ENCODE results near the gene MRO.
"Not testable (repeated sequence)": the region's sequence is repeated elsewhere in the genome, so short reads cannot be mapped to it uniquely, and the experiment has no call there.

MRO gene

GRCh38 chr18:50788284-50788683 is 31.5 kb downstream of the MRO start:
- H3K4me3 ChIP-seq (ENCODE audit: low read depth, low read length), result no peak overlapping the region
- TF ChIP-seq, protein P1, sequence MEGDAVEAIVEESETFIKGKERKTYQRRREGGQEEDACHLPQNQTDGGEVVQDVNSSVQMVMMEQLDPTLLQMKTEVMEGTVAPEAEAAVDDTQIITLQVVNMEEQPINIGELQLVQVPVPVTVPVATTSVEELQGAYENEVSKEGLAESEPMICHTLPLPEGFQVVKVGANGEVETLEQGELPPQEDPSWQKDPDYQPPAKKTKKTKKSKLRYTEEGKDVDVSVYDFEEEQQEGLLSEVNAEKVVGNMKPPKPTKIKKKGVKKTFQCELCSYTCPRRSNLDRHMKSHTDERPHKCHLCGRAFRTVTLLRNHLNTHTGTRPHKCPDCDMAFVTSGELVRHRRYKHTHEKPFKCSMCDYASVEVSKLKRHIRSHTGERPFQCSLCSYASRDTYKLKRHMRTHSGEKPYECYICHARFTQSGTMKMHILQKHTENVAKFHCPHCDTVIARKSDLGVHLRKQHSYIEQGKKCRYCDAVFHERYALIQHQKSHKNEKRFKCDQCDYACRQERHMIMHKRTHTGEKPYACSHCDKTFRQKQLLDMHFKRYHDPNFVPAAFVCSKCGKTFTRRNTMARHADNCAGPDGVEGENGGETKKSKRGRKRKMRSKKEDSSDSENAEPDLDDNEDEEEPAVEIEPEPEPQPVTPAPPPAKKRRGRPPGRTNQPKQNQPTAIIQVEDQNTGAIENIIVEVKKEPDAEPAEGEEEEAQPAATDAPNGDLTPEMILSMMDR (conservative IDR thresholded peaks at IDR 0.05; ENCODE audit: low read depth, low read length), result no peak
- no peak for DNase-seq (ENCODE audit: low read depth)

GRCh38 chr18:50786864-50787263 is 33.0 kb downstream of the MRO start:
- TF ChIP-seq, protein P1 (conservative IDR thresholded peaks at IDR 0.05; ENCODE audit: low read depth, low read length), result no peak
- no peak for DNase-seq (ENCODE audit: low read depth)

GRCh38 chr18:50783553-50783952 is 36.3 kb downstream of the MRO start:
- DNase-seq (ENCODE audit: low read depth), result no peak
- TF ChIP-seq, protein P1 (conservative IDR thresholded peaks at IDR 0.05; ENCODE audit: low read depth, low read length), result no peak
- no peak overlapping the region for H3K4me3 ChIP-seq (ENCODE audit: low read depth, low read length)

More at GRCh38 chr18:50786864-50787263, 33.0 kb downstream of the MRO start:
- H3K4me3 ChIP-seq (ENCODE audit: low read depth, low read length), result no peak overlapping the region

DNA sequence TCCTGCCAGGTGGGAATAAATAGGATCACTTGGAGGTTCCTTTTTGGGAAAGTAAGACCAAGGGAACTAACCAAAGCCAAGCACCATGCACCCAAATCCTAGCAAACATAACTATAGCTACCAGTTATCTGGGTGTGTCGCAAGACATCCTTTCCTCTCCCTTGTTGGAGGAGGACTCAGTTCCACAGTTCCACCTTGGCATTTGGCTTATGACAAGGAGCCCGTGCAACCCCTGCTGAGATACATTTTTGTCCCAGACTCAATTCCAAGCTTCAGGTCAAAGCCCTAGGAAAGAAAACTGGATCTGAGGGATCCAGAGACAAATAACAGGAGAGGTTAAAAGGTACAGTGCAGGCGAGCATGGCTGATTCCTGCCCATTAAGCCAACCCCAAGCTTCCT is 40.8 kb downstream of the MRO start:
- not testable (repeated sequence) for DNase-seq (ENCODE audit: low read depth); H3K4me3 ChIP-seq (ENCODE audit: low read depth, low read length)

DNA sequence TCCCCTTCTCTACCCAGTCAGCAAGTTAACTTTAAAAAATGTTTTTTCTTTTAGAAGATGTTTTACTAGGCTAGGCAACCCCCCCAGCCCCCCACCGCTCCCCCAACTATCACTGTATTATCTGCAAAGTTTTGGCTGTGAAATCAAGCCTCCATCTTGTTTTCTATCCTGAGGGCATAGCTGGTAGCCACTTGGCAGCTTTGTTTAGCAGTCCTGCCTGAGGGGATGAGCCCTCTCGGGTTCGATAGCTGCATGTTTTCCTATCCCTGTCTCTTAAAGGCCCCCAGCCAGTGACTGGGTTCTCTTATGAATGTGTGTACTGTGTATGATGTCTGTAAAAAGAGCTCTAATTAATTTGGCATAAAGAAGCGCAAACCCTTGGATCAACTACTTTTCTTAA is 43.4 kb downstream of the MRO start:
- no peak overlapping the region for H3K4me3 ChIP-seq (ENCODE audit: low read depth, low read length)
- TF ChIP-seq, protein P1 (conservative IDR thresholded peaks at IDR 0.05; ENCODE audit: low read depth, low read length), result no peak
- DNase-seq (ENCODE audit: low read depth), result no peak

GRCh38 chr18:50775726-50776125 is 44.1 kb downstream of the MRO start:
- no peak for DNase-seq (ENCODE audit: low read depth)
- TF ChIP-seq, protein P1 (conservative IDR thresholded peaks at IDR 0.05; ENCODE audit: low read depth, low read length), result no peak
- no peak overlapping the region for H3K4me3 ChIP-seq (ENCODE audit: low read depth, low read length)

DNA sequence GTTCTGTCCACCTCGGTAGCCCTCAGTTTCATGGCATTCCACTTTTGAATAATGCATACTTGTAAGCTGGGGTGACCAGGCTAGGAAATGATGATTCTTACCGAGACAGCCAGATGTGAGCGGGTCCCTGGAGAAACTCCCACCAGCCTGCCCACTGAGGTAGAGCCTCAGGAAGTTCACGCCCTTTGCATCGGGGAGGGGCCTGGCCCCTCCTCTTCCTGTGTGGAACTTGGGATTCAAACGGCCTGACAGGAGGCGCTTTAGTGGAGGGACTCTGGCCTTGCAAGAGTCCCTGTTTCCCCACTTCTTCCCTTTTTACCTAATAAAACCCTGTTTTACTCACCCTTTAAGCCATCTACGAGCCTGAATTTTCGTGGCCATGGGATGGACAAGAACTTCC is 44.6 kb downstream of the MRO start:
- DNase-seq (ENCODE audit: low read depth), result no peak
- H3K4me3 ChIP-seq (ENCODE audit: low read depth, low read length), result no peak overlapping the region
- TF ChIP-seq, protein P1 (conservative IDR thresholded peaks at IDR 0.05; ENCODE audit: low read depth, low read length), result no peak

GRCh38 chr18:50769463-50769862 is 50.4 kb downstream of the MRO start:
- no peak overlapping the region for H3K4me3 ChIP-seq (ENCODE audit: low read depth, low read length)
- DNase-seq (ENCODE audit: low read depth), result no peak
- TF ChIP-seq, protein P1 (conservative IDR thresholded peaks at IDR 0.05; ENCODE audit: low read depth, low read length), result no peak

All from choroid plexus epithelial cell (primary cell).